Trophoblast cell (in vitro differentiated cells and primary cell): Measurements from ENCODE around the gene BAIAP2.

Source experiments
- DNase-seq, 2 donors: peaks; one replicate each; pipeline ENCODE4 v3.0.0-alpha.2; 2016
- H2AFZ ChIP-seq: 2 replicates; pipeline ENCODE4 v1.6.1; 2013; ENCODE audit warnings: low read length, moderate library complexity, mild to moderate bottlenecking; ENCODE audit not compliant: insufficient read depth, poor library complexity
- H2AK5ac ChIP-seq: 2 replicates; pipeline ENCODE4 v1.6.1; 2013; ENCODE audit warnings: mild to moderate bottlenecking, low read length
- H2BK120ac ChIP-seq: 2 replicates; pipeline ENCODE4 v1.6.1; 2013; ENCODE audit warnings: low read length, mild to moderate bottlenecking, moderate library complexity; ENCODE audit not compliant: insufficient read depth, poor library complexity
- H2BK12ac ChIP-seq: 2 replicates; pipeline ENCODE4 v1.6.1; 2013; ENCODE audit warnings: mild to moderate bottlenecking, low read length, moderate library complexity
- H2BK5ac ChIP-seq: 2 replicates; pipeline ENCODE4 v1.6.1; 2013; ENCODE audit warnings: low read length, low read depth, moderate library complexity, mild to moderate bottlenecking; ENCODE audit not compliant: poor library complexity
- H3K14ac ChIP-seq: 2 replicates; pipeline ENCODE4 v1.6.1; 2013; ENCODE audit warnings: mild to moderate bottlenecking, low read length
- H3K18ac ChIP-seq: 2 replicates; pipeline ENCODE4 v1.6.1; 2013; ENCODE audit warnings: mild to moderate bottlenecking, low read length
- H3K23ac ChIP-seq: 2 replicates; pipeline ENCODE4 v1.6.1; 2013; ENCODE audit warnings: low read length
- H3K27ac ChIP-seq: 2 replicates; pipeline ENCODE4 v1.5.1; 2013; ENCODE audit warnings: low read depth, mild to moderate bottlenecking, inconsistent platforms, low read length, moderate library complexity
- H3K27me3 ChIP-seq: 2 replicates; pipeline ENCODE4 v1.6.1; 2013; ENCODE audit warnings: inconsistent platforms, mild to moderate bottlenecking, low read length, moderate library complexity; ENCODE audit not compliant: insufficient read depth
- H3K36me3 ChIP-seq, 2 experiments: 1 replicate in 1 of 2; 2 replicates in 1 of 2; pipeline ENCODE4 v1.6.1; 2013; ENCODE audit warnings: low read length in 2 of 2, mild to moderate bottlenecking in 2 of 2, moderate library complexity in 1 of 2; ENCODE audit not compliant: insufficient read depth in 2 of 2, control insufficient read depth in 1 of 2
- H3K4ac ChIP-seq: 2 replicates; pipeline ENCODE4 v1.6.1; 2013; ENCODE audit warnings: low read depth, mild to moderate bottlenecking, low read length, moderate library complexity
- H3K4me1 ChIP-seq, 2 experiments: 1 replicate in 1 of 2; 2 replicates in 1 of 2; pipeline ENCODE4 v1.6.1; 2013; ENCODE audit warnings: low read length in 2 of 2, mild to moderate bottlenecking in 2 of 2, moderate library complexity in 1 of 2; ENCODE audit not compliant: insufficient read depth in 2 of 2, control insufficient read depth in 1 of 2
- H3K4me2 ChIP-seq: 2 replicates; pipeline ENCODE4 v1.6.1; 2013; ENCODE audit warnings: inconsistent platforms, mild to moderate bottlenecking, low read length, moderate library complexity
- H3K4me3 ChIP-seq: 2 replicates; pipeline ENCODE4 v1.5.1; 2013; ENCODE audit warnings: mild to moderate bottlenecking, low read depth, low read length, inconsistent platforms
- H3K79me1 ChIP-seq: one replicate; pipeline ENCODE4 v1.6.1; 2013; ENCODE audit warnings: low read length
- H3K79me2 ChIP-seq: 2 replicates; pipeline ENCODE4 v1.6.1; 2013; ENCODE audit warnings: low read length, mild to moderate bottlenecking; ENCODE audit not compliant: control insufficient read depth, insufficient read depth, poor library complexity
- H3K9ac ChIP-seq: 2 replicates; pipeline ENCODE4 v1.6.1; 2013; ENCODE audit warnings: mild to moderate bottlenecking, low read length
- H3K9me3 ChIP-seq: 2 replicates; pipeline ENCODE4 v1.6.1; 2013; ENCODE audit warnings: low read depth, mild to moderate bottlenecking, control low read depth, inconsistent platforms, low read length; ENCODE audit not compliant: insufficient read depth
- H4K12ac ChIP-seq: 2 replicates; pipeline ENCODE4 v1.6.1; 2013; ENCODE audit warnings: low read depth, mild to moderate bottlenecking, low read length, moderate library complexity
- H4K8ac ChIP-seq: 2 replicates; pipeline ENCODE4 v1.6.1; 2013; ENCODE audit warnings: low read depth, mild to moderate bottlenecking, low read length, moderate library complexity
- H4K91ac ChIP-seq: one replicate; pipeline ENCODE4 v1.6.1; 2013; ENCODE audit warnings: low read depth, mild to moderate bottlenecking, low read length, moderate library complexity
- WGBS: extraction: QIAGEN DNeasy Blood & Tissue Kit; methylation state at CpG from one replicate; pipeline ENCODE4 v1.1.7; 2013; ENCODE audit warnings: missing lambda C conversion rate; ENCODE audit not compliant: insufficient read length, insufficient coverage; ENCODE audit errors: extremely low coverage; 5-methylcytosine and 5-hydroxymethylcytosine counted together

The BAIAP2 gene

GRCh38 chr17:81114351-81115093, 79.6 kb downstream of the BAIAP2 start:
- no peak overlapping the region for H4K12ac ChIP-seq
- DNase-seq, result no peak
- H3K27me3 ChIP-seq, result no peaks in the 10 kb centered on the region
- H3K9ac ChIP-seq, result no peak overlapping the region
- no peak overlapping the region for H3K23ac ChIP-seq
- H3K9me3 ChIP-seq, result peaks cover 2% of the 10 kb centered on the region
- H4K8ac ChIP-seq, result no peak overlapping the region
- no peak overlapping the region for H2BK12ac ChIP-seq
- H4K91ac ChIP-seq, result no peak overlapping the region
- no CpG with 5 or more reads among the region's 19 CpGs for WGBS
- no peak overlapping the region for H2AK5ac ChIP-seq
- no peak overlapping the region for H3K4ac ChIP-seq
- H2AFZ ChIP-seq, result no peak overlapping the region
- H3K18ac ChIP-seq, result no peak overlapping the region
- H3K4me3 ChIP-seq, result no peak overlapping the region
- H3K79me1 ChIP-seq, result peaks cover 3% of the 10 kb centered on the region
- H3K14ac ChIP-seq, result no peak overlapping the region
- peaks cover 2% of the 10 kb centered on the region for H3K79me2 ChIP-seq
- no peak overlapping the region for H2BK120ac ChIP-seq
- no peak overlapping the region for H2BK5ac ChIP-seq
- H3K27ac ChIP-seq, result no peak overlapping the region
- H3K4me1 ChIP-seq, result peaks cover 6 to 11% of the 10 kb centered on the region in 2 experiments
- H3K36me3 ChIP-seq, result peaks cover 22 to 26% of the 10 kb centered on the region in 2 experiments
- no peak overlapping the region for H3K4me2 ChIP-seq

- Histone ChIP-seq H3K4ac (no peak overlapping the region), H2BK12ac (no peak overlapping the region)
- no peak for DNase-seq
These were observed 80.3 kb downstream of the BAIAP2 start for GRCh38 chr17:81115219-81115618.

GRCh38 chr17:81115749-81116464, 81.0 kb downstream of the BAIAP2 start:
- Histone ChIP-seq H4K8ac (no peak overlapping the region), H3K36me3 (peaks cover 13 to 20% of the 10 kb centered on the region in 2 experiments), H2BK5ac (no peak overlapping the region), H3K9ac (no peak overlapping the region), H3K27ac (no peak overlapping the region), H3K4me2 (no peak overlapping the region), H3K9me3 (peaks cover 4% of the 10 kb centered on the region), H3K4me3 (no peak overlapping the region), H2BK12ac (no peak overlapping the region), H3K79me2 (peaks cover 2% of the 10 kb centered on the region), H2AK5ac (no peak overlapping the region), H3K23ac (no peak overlapping the region), H3K14ac (no peak overlapping the region), H3K27me3 (no peaks in the 10 kb centered on the region), H3K18ac (no peak overlapping the region), H2BK120ac (no peak overlapping the region), H3K4me1 (peaks cover 8 to 14% of the 10 kb centered on the region in 2 experiments), H4K91ac (no peak overlapping the region), H3K79me1 (peaks cover 3% of the 10 kb centered on the region), H2AFZ (no peak overlapping the region), H3K4ac (no peak overlapping the region), H4K12ac (no peak overlapping the region)
- WGBS, result no CpG with 5 or more reads among the region's 22 CpGs
- DNase-seq, result no peak

More at GRCh38 chr17:81115219-81115618, 80.3 kb downstream of the BAIAP2 start:
- H3K18ac ChIP-seq, result no peak overlapping the region
- no peak overlapping the region for H4K91ac ChIP-seq
- H3K4me2 ChIP-seq, result no peak overlapping the region
- H2BK5ac ChIP-seq, result no peak overlapping the region
- H4K12ac ChIP-seq, result no peak overlapping the region
- no peak overlapping the region for H2BK120ac ChIP-seq
- H3K23ac ChIP-seq, result no peak overlapping the region
- no peak overlapping the region for H2AFZ ChIP-seq
- no peaks in the 10 kb centered on the region for H3K27me3 ChIP-seq
- no peak overlapping the region for H3K4me3 ChIP-seq
- H3K79me2 ChIP-seq, result peaks cover 2% of the 10 kb centered on the region
- WGBS, result no CpG with 5 or more reads among the region's 11 CpGs
- no peak overlapping the region for H3K9ac ChIP-seq
- peaks cover 4% of the 10 kb centered on the region for H3K9me3 ChIP-seq
- no peak overlapping the region for H2AK5ac ChIP-seq
- no peak overlapping the region for H3K14ac ChIP-seq
- H4K8ac ChIP-seq, result no peak overlapping the region
- no peak overlapping the region for H3K27ac ChIP-seq
- peaks cover 17 to 26% of the 10 kb centered on the region in 2 experiments for H3K36me3 ChIP-seq
- H3K79me1 ChIP-seq, result peaks cover 3% of the 10 kb centered on the region
- H3K4me1 ChIP-seq, result peaks cover 8 to 14% of the 10 kb centered on the region in 2 experiments

GRCh38 chr17:81116704-81117103, 81.8 kb downstream of the BAIAP2 start:
- peaks cover 4% of the 10 kb centered on the region for H3K9me3 ChIP-seq
- DNase-seq, result no peak
- H3K27ac ChIP-seq, result no peak overlapping the region
- no peak overlapping the region for H3K4me2 ChIP-seq
- H3K9ac ChIP-seq, result no peak overlapping the region
- WGBS, result no CpG with 5 or more reads among the region's 8 CpGs
- H3K36me3 ChIP-seq, result peaks cover 9 to 14% of the 10 kb centered on the region in 2 experiments
- H3K4me1 ChIP-seq, result peaks cover 8 to 14% of the 10 kb centered on the region in 2 experiments
- peaks cover 3% of the 10 kb centered on the region for H3K79me1 ChIP-seq
- no peak overlapping the region for H4K12ac ChIP-seq
- no peak overlapping the region for H3K4ac ChIP-seq
- no peak overlapping the region for H4K91ac ChIP-seq
- peaks cover 2% of the 10 kb centered on the region for H3K79me2 ChIP-seq
- no peak overlapping the region for H3K23ac ChIP-seq
- no peak overlapping the region for H3K18ac ChIP-seq
- H2BK12ac ChIP-seq, result no peak overlapping the region
- no peak overlapping the region for H3K4me3 ChIP-seq
- H2AFZ ChIP-seq, result no peak overlapping the region
- no peak overlapping the region for H2BK120ac ChIP-seq
- no peak overlapping the region for H4K8ac ChIP-seq
- H2BK5ac ChIP-seq, result no peak overlapping the region
- H2AK5ac ChIP-seq, result no peak overlapping the region
- H3K27me3 ChIP-seq, result no peaks in the 10 kb centered on the region
- H3K14ac ChIP-seq, result no peak overlapping the region
